Nephron progenitor cell (in vitro differentiated cells): ENCODE measurements around the gene PIGA.
A peak's percentile ranks its signal among the peaks of the same experiment; 100 is the strongest.

Experiments used
- DNase-seq: peaks from one replicate; pipeline ENCODE4 v3.0.0; 2021
- H3K27ac Mint-ChIP-seq: 2 replicates; pipeline ENCODE4 v1.8.0; 2021; ENCODE audit warnings: mild to moderate bottlenecking, moderate library complexity, mixed read lengths
- H3K27me3 Mint-ChIP-seq: 2 replicates; pipeline ENCODE4 v1.8.0; 2021; ENCODE audit warnings: mild to moderate bottlenecking, low read depth, mixed read lengths; ENCODE audit not compliant: poor library complexity
- H3K36me3 Mint-ChIP-seq: 2 replicates; pipeline ENCODE4 v1.8.0; 2021; ENCODE audit warnings: low read depth, mixed read lengths
- H3K4me1 Mint-ChIP-seq: 2 replicates; pipeline ENCODE4 v1.8.0; 2021; ENCODE audit warnings: mixed read lengths
- H3K4me3 Mint-ChIP-seq: 2 replicates; pipeline ENCODE4 v1.8.0; 2021; ENCODE audit warnings: mild to moderate bottlenecking, moderate library complexity, mixed read lengths
- H3K9me3 Mint-ChIP-seq: 2 replicates; pipeline ENCODE4 v1.8.0; 2021; ENCODE audit warnings: mild to moderate bottlenecking, moderate library complexity, mixed read lengths
- TF ChIP-seq, protein P1 (sequence below): fragments of 200-600 bp; sonication (generic); IDR thresholded peaks from 2 replicates; pipeline ENCODE4 v1.5.0; 2021; ENCODE audit warnings: antibody characterized with exemption

The PIGA gene

GRCh38 chrX:15366506-15367352 lies 31.4 kb upstream of the PIGA start:
- Mint-ChIP-seq H3K27me3 (peaks cover 3% of the 10 kb centered on the region), H3K9me3 (peaks cover 3% of the 10 kb centered on the region), H3K4me3 (no peak overlapping the region), H3K4me1 (no peaks in the 10 kb centered on the region), H3K27ac (no peak overlapping the region), H3K36me3 (peaks cover 4% of the 10 kb centered on the region)
- TF ChIP-seq, protein P1, sequence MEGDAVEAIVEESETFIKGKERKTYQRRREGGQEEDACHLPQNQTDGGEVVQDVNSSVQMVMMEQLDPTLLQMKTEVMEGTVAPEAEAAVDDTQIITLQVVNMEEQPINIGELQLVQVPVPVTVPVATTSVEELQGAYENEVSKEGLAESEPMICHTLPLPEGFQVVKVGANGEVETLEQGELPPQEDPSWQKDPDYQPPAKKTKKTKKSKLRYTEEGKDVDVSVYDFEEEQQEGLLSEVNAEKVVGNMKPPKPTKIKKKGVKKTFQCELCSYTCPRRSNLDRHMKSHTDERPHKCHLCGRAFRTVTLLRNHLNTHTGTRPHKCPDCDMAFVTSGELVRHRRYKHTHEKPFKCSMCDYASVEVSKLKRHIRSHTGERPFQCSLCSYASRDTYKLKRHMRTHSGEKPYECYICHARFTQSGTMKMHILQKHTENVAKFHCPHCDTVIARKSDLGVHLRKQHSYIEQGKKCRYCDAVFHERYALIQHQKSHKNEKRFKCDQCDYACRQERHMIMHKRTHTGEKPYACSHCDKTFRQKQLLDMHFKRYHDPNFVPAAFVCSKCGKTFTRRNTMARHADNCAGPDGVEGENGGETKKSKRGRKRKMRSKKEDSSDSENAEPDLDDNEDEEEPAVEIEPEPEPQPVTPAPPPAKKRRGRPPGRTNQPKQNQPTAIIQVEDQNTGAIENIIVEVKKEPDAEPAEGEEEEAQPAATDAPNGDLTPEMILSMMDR, result no peak
- no peak for DNase-seq

- Mint-ChIP-seq H3K27me3 (peaks cover 5% of the 10 kb centered on the region), H3K27ac (no peak overlapping the region), H3K9me3 (peaks cover 2% of the 10 kb centered on the region), H3K4me3 (no peak overlapping the region), H3K36me3 (no peaks in the 10 kb centered on the region), H3K4me1 (no peaks in the 10 kb centered on the region)
- TF ChIP-seq, protein P1, result no peak
- DNase-seq, result no peak
Observed at GRCh38 chrX:15359701-15360100, 24.4 kb upstream of the PIGA start.

GRCh38 chrX:15358533-15358932 lies 23.2 kb upstream of the PIGA start:
- Mint-ChIP-seq H3K36me3 (no peaks in the 10 kb centered on the region), H3K9me3 (peaks cover 2% of the 10 kb centered on the region), H3K27ac (no peak overlapping the region)

GRCh38 chrX:15356444-15356843 lies 21.1 kb upstream of the PIGA start:
- Mint-ChIP-seq H3K27ac (no peak overlapping the region), H3K36me3 (no peaks in the 10 kb centered on the region), H3K27me3 (peaks cover 5% of the 10 kb centered on the region), H3K9me3 (peaks cover 2% of the 10 kb centered on the region), H3K4me1 (no peaks in the 10 kb centered on the region), H3K4me3 (no peak overlapping the region)
- DNase-seq, result no peak
- TF ChIP-seq, protein P1, result no peak

More at GRCh38 chrX:15358533-15358932, 23.2 kb upstream of the PIGA start:
- Mint-ChIP-seq H3K4me1 (no peaks in the 10 kb centered on the region), H3K4me3 (no peak overlapping the region), H3K27me3 (peaks cover 5% of the 10 kb centered on the region)
- TF ChIP-seq, protein P1, result no peak
- no peak for DNase-seq

- DNase-seq, result peak; percentile 8
- TF ChIP-seq, protein P1, result no peak
- H3K9me3 Mint-ChIP-seq, result peaks cover 2% of the 10 kb centered on the region
- peaks cover 19% of the 10 kb centered on the region for H3K4me1 Mint-ChIP-seq
- peaks cover 8% of the 10 kb centered on the region for H3K27me3 Mint-ChIP-seq
- H3K27ac Mint-ChIP-seq, result peak overlapping the region; percentile 4
- no peaks in the 10 kb centered on the region for H3K36me3 Mint-ChIP-seq
- no peak overlapping the region for H3K4me3 Mint-ChIP-seq
Observed at GRCh38 chrX:15350329-15350996, 15.1 kb upstream of the PIGA start.
